Uterus (tissue), 2 donors: Measurements from ENCODE around the gene PLA2G4F.

Source experiments
- POLR2A ChIP-seq, 2 donors: fragments of 450-650 bp; IDR thresholded peaks; one replicate each; pipeline ENCODE4 v1.6.1; 2016; ENCODE audit warnings: antibody characterized with exemption in 2 of 2, mild to moderate bottlenecking in 1 of 2, moderate library complexity in 1 of 2
- TF ChIP-seq, protein P1 (sequence below), 4 experiments: fragments of 200-600 bp in 2 of 4; fragments of 450-650 bp in 2 of 4; sonication (generic) in 2 of 4; IDR thresholded peaks; one replicate each; pipeline ENCODE4 v1.5.1; 2016 to 2019; ENCODE audit warnings: antibody characterized with exemption in 4 of 4, mild to moderate bottlenecking in 2 of 4, moderate library complexity in 1 of 4

GRCh38 chr15:42119446-42119760, 37.0 kb downstream of the PLA2G4F start:
- TF ChIP-seq, protein P1, sequence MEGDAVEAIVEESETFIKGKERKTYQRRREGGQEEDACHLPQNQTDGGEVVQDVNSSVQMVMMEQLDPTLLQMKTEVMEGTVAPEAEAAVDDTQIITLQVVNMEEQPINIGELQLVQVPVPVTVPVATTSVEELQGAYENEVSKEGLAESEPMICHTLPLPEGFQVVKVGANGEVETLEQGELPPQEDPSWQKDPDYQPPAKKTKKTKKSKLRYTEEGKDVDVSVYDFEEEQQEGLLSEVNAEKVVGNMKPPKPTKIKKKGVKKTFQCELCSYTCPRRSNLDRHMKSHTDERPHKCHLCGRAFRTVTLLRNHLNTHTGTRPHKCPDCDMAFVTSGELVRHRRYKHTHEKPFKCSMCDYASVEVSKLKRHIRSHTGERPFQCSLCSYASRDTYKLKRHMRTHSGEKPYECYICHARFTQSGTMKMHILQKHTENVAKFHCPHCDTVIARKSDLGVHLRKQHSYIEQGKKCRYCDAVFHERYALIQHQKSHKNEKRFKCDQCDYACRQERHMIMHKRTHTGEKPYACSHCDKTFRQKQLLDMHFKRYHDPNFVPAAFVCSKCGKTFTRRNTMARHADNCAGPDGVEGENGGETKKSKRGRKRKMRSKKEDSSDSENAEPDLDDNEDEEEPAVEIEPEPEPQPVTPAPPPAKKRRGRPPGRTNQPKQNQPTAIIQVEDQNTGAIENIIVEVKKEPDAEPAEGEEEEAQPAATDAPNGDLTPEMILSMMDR (IDR thresholded peaks at IDR 0.05) = no peak
- TF ChIP-seq POLR2A (IDR thresholded peaks at IDR 0.05) = no peak
